ENCODE measurements around the gene PIK3R1. TPM values are rescaled to one million over a fixed set of nuclear protein-coding genes. Genes with fewer than 3 reads are reported as not detected.

The PIK3R1 gene
- total and polyA plus RNA-seq, 8 donors = 4.2 to 31.5 (median 18.8) TPM

DNA sequence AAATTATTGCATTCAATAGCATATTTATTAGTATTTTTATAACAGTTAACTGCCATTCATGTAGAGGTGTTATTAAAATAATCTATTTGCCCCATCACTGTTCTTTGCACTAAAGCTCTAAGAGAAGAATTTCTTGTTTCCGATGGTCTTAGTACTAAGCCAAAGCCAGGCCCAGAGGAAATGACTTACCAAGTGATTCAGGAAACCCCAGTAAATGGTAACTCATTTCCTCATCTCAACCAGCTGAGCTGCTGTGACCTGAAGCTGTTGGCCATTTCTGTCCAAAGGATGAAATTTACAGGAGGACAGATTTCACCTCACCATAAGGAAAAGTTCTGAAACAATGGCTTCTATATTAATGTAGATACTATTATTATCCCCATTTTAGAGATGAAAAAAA, 117.0 kb downstream of the PIK3R1 start:
- H3K27ac ChIP-seq = no peak overlapping the region
- DNase-seq = no peak
- no peak overlapping the region for H3K4me3 ChIP-seq
- no peak for FAIRE-seq
- intact Hi-C loops (cut with DNase I) = no loop called here
- no peaks in the 10 kb centered on the region for H3K9me3 ChIP-seq
- peaks cover 0 to 9% (median 3%) of the 10 kb centered on the region in 3 donors for H3K4me1 ChIP-seq
- no peaks in the 10 kb centered on the region for H3K27me3 ChIP-seq
- 86 to 88% methylated on average over 1 of the region's 1 CpG for WGBS, 2 donors
- TF ChIP-seq, protein P1, sequence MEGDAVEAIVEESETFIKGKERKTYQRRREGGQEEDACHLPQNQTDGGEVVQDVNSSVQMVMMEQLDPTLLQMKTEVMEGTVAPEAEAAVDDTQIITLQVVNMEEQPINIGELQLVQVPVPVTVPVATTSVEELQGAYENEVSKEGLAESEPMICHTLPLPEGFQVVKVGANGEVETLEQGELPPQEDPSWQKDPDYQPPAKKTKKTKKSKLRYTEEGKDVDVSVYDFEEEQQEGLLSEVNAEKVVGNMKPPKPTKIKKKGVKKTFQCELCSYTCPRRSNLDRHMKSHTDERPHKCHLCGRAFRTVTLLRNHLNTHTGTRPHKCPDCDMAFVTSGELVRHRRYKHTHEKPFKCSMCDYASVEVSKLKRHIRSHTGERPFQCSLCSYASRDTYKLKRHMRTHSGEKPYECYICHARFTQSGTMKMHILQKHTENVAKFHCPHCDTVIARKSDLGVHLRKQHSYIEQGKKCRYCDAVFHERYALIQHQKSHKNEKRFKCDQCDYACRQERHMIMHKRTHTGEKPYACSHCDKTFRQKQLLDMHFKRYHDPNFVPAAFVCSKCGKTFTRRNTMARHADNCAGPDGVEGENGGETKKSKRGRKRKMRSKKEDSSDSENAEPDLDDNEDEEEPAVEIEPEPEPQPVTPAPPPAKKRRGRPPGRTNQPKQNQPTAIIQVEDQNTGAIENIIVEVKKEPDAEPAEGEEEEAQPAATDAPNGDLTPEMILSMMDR (IDR thresholded peaks at IDR 0.05) = no peak
- no peak for ATAC-seq
- H3K36me3 ChIP-seq = no peaks in the 10 kb centered on the region

DNA sequence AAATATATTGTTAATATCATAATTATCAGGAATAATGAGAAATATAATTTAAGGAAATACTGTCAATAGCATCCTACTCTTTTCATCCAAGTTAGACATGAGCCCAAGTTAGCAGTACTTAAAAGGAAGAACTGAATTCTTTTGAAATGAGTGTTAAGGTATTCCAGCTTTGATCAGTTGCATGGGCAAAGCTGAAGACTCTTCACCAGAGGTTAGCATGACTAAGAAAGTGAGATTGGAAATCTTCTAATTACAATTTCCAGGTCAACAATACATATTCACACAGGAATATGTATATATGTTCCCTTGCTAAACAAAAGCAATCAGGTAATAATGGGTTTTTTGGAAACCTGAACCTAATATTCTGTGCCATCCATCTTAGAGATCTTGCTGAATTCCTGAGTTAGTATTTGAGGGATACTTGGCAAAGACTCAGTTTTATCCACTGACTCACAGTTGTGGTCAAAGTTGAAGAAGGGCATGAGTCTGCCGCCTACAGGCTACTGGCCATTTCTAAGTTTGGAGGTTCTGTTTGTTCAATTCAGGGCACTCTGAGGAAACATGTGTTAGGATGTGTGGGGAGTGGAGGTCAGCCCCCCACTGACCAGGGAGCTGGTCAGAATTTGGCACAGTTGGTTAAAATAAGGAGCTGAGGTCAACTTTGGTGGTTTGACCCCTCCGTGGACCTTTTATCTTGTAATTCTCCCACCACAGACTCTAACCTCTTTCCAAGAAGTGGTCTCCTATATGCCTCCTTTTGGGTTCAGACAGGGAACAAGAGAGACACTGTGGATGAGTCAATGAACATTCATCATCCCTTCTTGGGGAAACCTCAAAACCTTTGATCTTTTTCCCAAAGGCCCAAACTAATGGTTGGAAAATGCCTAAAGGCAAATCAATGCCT, 118.3 kb downstream of the PIK3R1 start:
- DNase-seq = no peak
- no peak overlapping the region for H3K27ac ChIP-seq
- no peaks in the 10 kb centered on the region for H3K27me3 ChIP-seq
- no peaks in the 10 kb centered on the region for H3K36me3 ChIP-seq
- intact Hi-C loops (cut with DNase I) = no loop called here
- 88 to 89% methylated on average over 2 of the region's 2 CpGs for WGBS, 2 donors
- ATAC-seq = peak in 2 of 4 donors; percentile 25 to 42
- peaks cover 0 to 9% (median 3%) of the 10 kb centered on the region in 3 donors for H3K4me1 ChIP-seq
- no peak for FAIRE-seq
- no peak overlapping the region for H3K4me3 ChIP-seq
- TF ChIP-seq, protein P1 (IDR thresholded peaks at IDR 0.05) = no peak
- H3K9me3 ChIP-seq = no peaks in the 10 kb centered on the region

DNA sequence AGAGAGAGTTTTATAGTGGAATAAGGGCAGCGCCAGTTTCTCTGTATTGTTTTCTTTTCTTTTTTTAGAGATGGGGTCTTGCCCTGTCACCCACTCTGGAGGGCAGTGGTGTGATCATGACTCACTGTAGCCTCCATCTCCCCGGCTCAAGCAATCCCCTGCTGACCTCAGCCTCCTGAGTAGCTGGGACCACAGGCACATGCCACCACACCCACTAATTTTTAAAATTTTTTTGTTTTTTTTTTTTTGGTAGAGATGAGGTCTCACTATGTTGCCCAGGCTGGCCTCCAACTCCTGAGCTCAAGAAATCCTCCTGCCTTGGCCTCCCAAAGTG, 119.0 kb downstream of the PIK3R1 start:
- H3K4me1 ChIP-seq = peaks cover 0 to 9% (median 3%) of the 10 kb centered on the region in 3 donors
- FAIRE-seq = no peak
- no peak overlapping the region for H3K4me3 ChIP-seq
- 96 to 100% methylated on average over 2 of the region's 2 CpGs for WGBS, 2 donors
- intact Hi-C loops (cut with DNase I) = no loop called here
- no peak for ATAC-seq
- TF ChIP-seq, protein P1 (IDR thresholded peaks at IDR 0.05) = no peak
- no peak for DNase-seq
- H3K27ac ChIP-seq = no peak overlapping the region
- no peaks in the 10 kb centered on the region for H3K27me3 ChIP-seq
- no peaks in the 10 kb centered on the region for H3K36me3 ChIP-seq
- H3K9me3 ChIP-seq = no peaks in the 10 kb centered on the region

DNA sequence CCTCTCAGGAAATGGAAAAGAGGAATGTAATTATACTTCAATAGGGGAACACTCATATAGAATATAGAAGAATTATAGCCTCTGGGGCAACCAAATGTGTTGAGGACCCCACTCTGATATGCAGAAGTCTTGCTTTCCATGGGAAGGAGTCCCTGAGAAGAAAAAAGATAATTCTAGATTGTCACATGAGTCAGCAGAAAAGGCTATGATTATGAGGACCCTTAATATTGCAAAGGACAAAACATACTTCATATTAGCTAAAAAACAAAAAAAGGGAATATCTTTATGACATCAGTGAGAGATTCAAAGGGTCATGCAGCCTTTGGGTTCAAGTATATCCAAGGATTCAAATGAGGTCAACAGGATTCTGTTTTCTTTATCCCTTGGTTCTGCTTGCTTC, 119.5 kb downstream of the PIK3R1 start:
- Histone ChIP-seq H3K27ac (no peak overlapping the region), H3K4me3 (no peak overlapping the region), H3K36me3 (no peaks in the 10 kb centered on the region), H3K27me3 (no peaks in the 10 kb centered on the region), H3K4me1 (peaks cover 0 to 9% (median 3%) of the 10 kb centered on the region in 3 donors), H3K9me3 (no peaks in the 10 kb centered on the region)
- DNase-seq (no peak), ATAC-seq (no peak), FAIRE-seq (no peak)
- intact Hi-C loops (cut with DNase I) = no loop called here
- TF ChIP-seq, protein P1 (IDR thresholded peaks at IDR 0.05) = no peak

DNA sequence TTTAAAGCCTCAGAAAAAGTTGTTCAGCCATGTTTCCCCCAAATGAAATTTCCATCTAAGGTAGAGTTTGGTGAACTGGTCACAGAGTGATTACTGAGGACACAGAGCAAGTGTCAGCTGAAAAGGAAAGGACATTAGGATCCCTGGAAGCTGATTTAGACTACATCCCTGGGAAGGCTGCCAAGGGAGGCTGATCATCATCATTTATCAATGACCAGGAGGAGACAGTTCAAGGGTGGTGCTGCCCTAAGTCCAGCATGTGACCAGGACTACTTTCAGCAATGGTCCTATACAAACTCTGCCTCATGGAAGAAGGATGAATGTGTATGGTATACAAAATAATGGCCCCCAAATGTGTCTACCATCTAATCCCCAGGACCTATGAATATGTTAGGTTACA, 120.6 kb downstream of the PIK3R1 start:
- Histone ChIP-seq H3K4me1 (peaks cover 0 to 7% (median 3%) of the 10 kb centered on the region in 3 donors), H3K27me3 (no peaks in the 10 kb centered on the region), H3K4me3 (no peak overlapping the region), H3K36me3 (no peaks in the 10 kb centered on the region), H3K9me3 (no peaks in the 10 kb centered on the region), H3K27ac (no peak overlapping the region)
- TF ChIP-seq, protein P1 (IDR thresholded peaks at IDR 0.05) = no peak
- no peak for ATAC-seq
- intact Hi-C loops (cut with DNase I) = no loop called here
- DNase-seq = no peak
- no peak for FAIRE-seq

All from pancreas (tissue), 10 donors.